Transverse colon (tissue), 3 donors: ENCODE measurements around the gene CHST11.

Experiments used
- EP300 ChIP-seq: sonication (generic); formaldehyde crosslinking; IDR thresholded peaks from one replicate; pipeline ENCODE4 v1.6.1; 2017; ENCODE audit warnings: antibody characterized with exemption, low read depth
- TF ChIP-seq, protein P1 (sequence below), 5 experiments: fragments of 200-600 bp in 3 of 5; fragments of 450-650 bp in 2 of 5; sonication (generic) in 3 of 5; IDR thresholded peaks; 1 replicate in 2 of 5; 2 replicates in 3 of 5; pipeline ENCODE4 v1.5.1; 2016 to 2017; ENCODE audit warnings: antibody characterized with exemption in 5 of 5, inconsistent platforms in 3 of 5, mild to moderate bottlenecking in 2 of 5, moderate library complexity in 1 of 5

DNA sequence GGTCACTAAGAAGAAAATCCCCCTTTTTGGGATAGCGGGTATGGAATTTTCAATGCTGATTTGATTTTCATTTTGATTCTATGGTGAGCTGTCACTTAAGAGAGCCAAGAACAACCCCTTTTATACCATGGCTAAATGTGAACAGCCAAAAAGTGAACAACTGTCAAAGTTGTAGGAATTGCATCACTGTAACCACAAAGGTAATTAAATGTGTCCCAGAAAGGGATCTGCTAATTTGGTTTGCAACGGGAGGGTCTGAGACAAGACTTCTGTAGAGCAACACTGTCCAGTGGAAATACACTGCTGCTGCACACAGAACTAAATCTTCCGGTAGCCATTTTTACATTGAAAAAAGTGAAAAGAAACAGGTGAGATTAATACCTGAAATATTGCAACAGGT, 14.6 kb downstream of the CHST11 start:
- TF ChIP-seq EP300 = no peak
- TF ChIP-seq, protein P1, sequence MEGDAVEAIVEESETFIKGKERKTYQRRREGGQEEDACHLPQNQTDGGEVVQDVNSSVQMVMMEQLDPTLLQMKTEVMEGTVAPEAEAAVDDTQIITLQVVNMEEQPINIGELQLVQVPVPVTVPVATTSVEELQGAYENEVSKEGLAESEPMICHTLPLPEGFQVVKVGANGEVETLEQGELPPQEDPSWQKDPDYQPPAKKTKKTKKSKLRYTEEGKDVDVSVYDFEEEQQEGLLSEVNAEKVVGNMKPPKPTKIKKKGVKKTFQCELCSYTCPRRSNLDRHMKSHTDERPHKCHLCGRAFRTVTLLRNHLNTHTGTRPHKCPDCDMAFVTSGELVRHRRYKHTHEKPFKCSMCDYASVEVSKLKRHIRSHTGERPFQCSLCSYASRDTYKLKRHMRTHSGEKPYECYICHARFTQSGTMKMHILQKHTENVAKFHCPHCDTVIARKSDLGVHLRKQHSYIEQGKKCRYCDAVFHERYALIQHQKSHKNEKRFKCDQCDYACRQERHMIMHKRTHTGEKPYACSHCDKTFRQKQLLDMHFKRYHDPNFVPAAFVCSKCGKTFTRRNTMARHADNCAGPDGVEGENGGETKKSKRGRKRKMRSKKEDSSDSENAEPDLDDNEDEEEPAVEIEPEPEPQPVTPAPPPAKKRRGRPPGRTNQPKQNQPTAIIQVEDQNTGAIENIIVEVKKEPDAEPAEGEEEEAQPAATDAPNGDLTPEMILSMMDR (IDR thresholded peaks at IDR 0.05) = no peak
